ENCODE results near the gene PRKN. TPM values are rescaled to one million over a fixed set of nuclear protein-coding genes. Genes with fewer than 3 reads are reported as not detected.

The PRKN gene
- total RNA-seq, 4 donors from 2014 or later = 4.5 to 12.3 (median 9.0) TPM

DNA sequence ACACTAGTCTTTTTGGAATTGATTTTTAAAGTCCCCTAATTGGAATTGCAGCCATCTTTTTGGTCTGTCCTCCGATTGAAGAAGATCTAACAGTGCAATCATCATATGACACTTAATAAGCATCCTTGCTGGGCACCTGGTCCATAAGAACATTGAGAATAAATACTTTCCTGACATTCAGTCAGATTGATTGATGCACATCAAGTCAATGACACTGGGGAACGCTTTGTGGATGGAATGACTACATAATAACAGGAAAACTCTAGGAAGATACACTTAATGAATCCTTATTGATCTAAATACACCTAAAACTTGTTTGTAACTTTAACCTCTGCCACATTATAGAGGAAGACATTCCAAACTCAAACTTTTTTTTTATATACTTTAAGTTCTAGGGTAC lies 255.7 kb downstream of the PRKN start:
- intact Hi-C loops (cut with DNase I; ENCODE audit: low total_unique reads) (no loop called here), in situ Hi-C loops (cut with MboI; ENCODE audit: low pct_ligation_motif_present in 1 of 4, low pct_unique_long_range_greater_than_20kb in 1 of 4, low sequenced_read_pairs in 3 of 4) (no loop called here)
- H3K4me3 ChIP-seq = no peak overlapping the region
- H3K4me1 ChIP-seq = no peaks in the 10 kb centered on the region
- H3K27me3 ChIP-seq = no peaks in the 10 kb centered on the region
- no peak overlapping the region for H3K27ac ChIP-seq
- TF ChIP-seq CTCF (IDR thresholded peaks at IDR 0.05) = no peak
- TF ChIP-seq POLR2A (IDR thresholded peaks at IDR 0.05) = no peak
- TF ChIP-seq POLR2AphosphoS5 (IDR thresholded peaks at IDR 0.05) = no peak
- no peak for TF ChIP-seq EP300 (IDR thresholded peaks at IDR 0.05; ENCODE audit: low read depth)
- DNase-seq = no peak
- H3K9me3 ChIP-seq = no peaks in the 10 kb centered on the region
- WGBS, 2 donors (ENCODE audit: low coverage in 1 of 2) = 81 to 88% methylated on average over 2 of the region's 2 CpGs
- H3K36me3 ChIP-seq = no peaks in the 10 kb centered on the region

- in situ Hi-C loops (cut with MboI; ENCODE audit: low pct_ligation_motif_present in 1 of 4, low pct_unique_long_range_greater_than_20kb in 1 of 4, low sequenced_read_pairs in 3 of 4) = no loop called here
- H3K27ac ChIP-seq = no peak overlapping the region
- DNase-seq = no peak
- no peaks in the 10 kb centered on the region for H3K36me3 ChIP-seq
- intact Hi-C loops (cut with DNase I; ENCODE audit: low total_unique reads) = no loop called here
- TF ChIP-seq POLR2AphosphoS5 (IDR thresholded peaks at IDR 0.05) = no peak
- no peak for TF ChIP-seq CTCF (IDR thresholded peaks at IDR 0.05)
- no peaks in the 10 kb centered on the region for H3K9me3 ChIP-seq
- H3K4me1 ChIP-seq = no peaks in the 10 kb centered on the region
- 59 to 69% methylated on average over 2 of the region's 2 CpGs for WGBS, 2 donors (ENCODE audit: low coverage in 1 of 2)
- H3K27me3 ChIP-seq = no peaks in the 10 kb centered on the region
- H3K4me3 ChIP-seq = no peak overlapping the region
Observed at GRCh38 chr6:162468326-162468725, 259.2 kb downstream of the PRKN start.

DNA sequence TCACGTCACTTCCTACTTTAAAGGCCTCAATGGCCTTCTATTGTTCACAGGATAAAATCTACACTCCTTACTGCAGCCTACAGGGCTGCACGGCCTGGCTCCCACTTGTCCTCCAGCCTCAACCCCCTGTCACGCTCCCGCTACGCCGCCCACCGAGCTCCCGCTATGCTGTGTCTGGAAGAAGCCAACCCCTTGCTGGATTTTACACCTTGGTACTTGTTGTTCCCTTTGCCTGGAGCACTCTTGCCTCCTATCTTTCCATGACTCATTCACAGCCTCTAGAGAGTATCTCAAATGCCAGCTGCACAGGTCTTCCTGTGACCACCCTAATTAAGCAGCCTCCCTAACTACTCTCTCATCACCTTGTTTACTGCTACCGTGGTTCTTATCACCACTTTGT lies 259.9 kb downstream of the PRKN start:
- in situ Hi-C loops (cut with MboI; ENCODE audit: low pct_ligation_motif_present in 1 of 4, low pct_unique_long_range_greater_than_20kb in 1 of 4, low sequenced_read_pairs in 3 of 4) (no loop called here), intact Hi-C loops (cut with DNase I; ENCODE audit: low total_unique reads) (no loop called here)
- TF ChIP-seq EP300 (IDR thresholded peaks at IDR 0.05; ENCODE audit: low read depth) (no peak), POLR2AphosphoS5 (IDR thresholded peaks at IDR 0.05) (no peak), POLR2A (IDR thresholded peaks at IDR 0.05) (no peak), CTCF (IDR thresholded peaks at IDR 0.05) (no peak)
- H3K36me3 ChIP-seq = no peaks in the 10 kb centered on the region
- H3K27ac ChIP-seq = no peak overlapping the region
- H3K4me3 ChIP-seq = no peak overlapping the region
- no peaks in the 10 kb centered on the region for H3K4me1 ChIP-seq
- no peaks in the 10 kb centered on the region for H3K9me3 ChIP-seq
- no peak for DNase-seq
- WGBS, 2 donors (ENCODE audit: low coverage in 1 of 2) = 85 to 98% methylated on average over 4 to 9 of the region's 9 CpGs
- H3K27me3 ChIP-seq = no peaks in the 10 kb centered on the region

DNA sequence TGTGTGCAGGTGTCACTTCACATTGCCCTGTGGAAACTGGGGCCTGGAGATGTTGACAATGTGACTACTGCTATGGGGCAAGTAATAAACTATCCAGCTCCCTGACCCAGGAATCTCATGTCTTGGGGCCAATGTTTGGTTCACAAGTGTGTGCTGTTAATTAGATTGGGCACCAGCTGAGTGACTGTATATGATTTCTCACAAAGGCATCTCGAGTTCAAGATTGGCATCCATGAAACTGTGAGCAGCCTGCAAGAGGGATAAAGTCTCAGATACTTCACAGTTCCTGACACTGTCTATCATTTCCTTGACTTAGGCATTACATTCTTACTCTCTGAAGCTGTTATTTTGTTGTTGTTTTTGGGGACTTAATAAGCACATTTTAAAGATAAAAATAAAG lies 264.0 kb downstream of the PRKN start:
- WGBS, 2 donors (ENCODE audit: low coverage in 1 of 2) = 52 to 60% methylated on average over 1 of the region's 1 CpG
- Histone ChIP-seq H3K36me3 (no peaks in the 10 kb centered on the region), H3K9me3 (no peaks in the 10 kb centered on the region), H3K4me1 (no peaks in the 10 kb centered on the region), H3K27ac (no peak overlapping the region), H3K4me3 (no peak overlapping the region), H3K27me3 (no peaks in the 10 kb centered on the region)
- in situ Hi-C loops (cut with MboI; ENCODE audit: low pct_ligation_motif_present in 1 of 4, low pct_unique_long_range_greater_than_20kb in 1 of 4, low sequenced_read_pairs in 3 of 4) (no loop called here), intact Hi-C loops (cut with DNase I; ENCODE audit: low total_unique reads) (no loop called here)
- TF ChIP-seq CTCF (IDR thresholded peaks at IDR 0.05) = no peak
- TF ChIP-seq POLR2AphosphoS5 (IDR thresholded peaks at IDR 0.05) = no peak
- no peak for TF ChIP-seq POLR2A (IDR thresholded peaks at IDR 0.05)
- TF ChIP-seq EP300 (IDR thresholded peaks at IDR 0.05; ENCODE audit: low read depth) = no peak
- DNase-seq = no peak
